Measurements from ENCODE around the gene EPB41L1.
A peak's percentile ranks its signal among the peaks of the same experiment; 100 is the strongest.

The EPB41L1 gene

DNA sequence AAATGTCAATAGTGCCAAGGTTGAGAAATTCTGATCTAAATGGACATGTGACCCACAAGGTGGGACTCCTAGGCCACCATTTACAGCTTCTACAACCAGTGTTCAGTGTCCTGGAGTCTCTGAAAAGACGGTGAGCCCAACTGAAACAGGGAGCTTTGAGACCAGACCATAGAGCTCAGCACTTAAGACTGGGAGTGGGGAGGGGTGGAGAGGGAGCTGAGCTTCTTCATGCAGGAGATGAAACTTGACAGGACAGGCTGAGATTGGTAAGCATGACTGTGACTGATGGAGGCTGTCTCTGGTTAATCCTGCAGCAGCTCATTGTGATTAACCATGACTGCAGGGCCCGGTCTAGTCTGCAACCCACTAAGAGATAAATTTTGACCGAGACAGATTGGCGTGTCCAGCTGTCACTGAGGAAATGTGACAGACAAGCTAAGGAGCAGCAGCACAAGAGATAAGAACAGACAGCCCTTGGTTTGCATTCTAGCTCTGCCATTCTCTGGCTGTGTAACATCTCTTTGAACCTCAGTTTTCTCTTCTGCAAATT, 80.3 kb downstream of the EPB41L1 start:
- no peak for DNase-seq

DNA sequence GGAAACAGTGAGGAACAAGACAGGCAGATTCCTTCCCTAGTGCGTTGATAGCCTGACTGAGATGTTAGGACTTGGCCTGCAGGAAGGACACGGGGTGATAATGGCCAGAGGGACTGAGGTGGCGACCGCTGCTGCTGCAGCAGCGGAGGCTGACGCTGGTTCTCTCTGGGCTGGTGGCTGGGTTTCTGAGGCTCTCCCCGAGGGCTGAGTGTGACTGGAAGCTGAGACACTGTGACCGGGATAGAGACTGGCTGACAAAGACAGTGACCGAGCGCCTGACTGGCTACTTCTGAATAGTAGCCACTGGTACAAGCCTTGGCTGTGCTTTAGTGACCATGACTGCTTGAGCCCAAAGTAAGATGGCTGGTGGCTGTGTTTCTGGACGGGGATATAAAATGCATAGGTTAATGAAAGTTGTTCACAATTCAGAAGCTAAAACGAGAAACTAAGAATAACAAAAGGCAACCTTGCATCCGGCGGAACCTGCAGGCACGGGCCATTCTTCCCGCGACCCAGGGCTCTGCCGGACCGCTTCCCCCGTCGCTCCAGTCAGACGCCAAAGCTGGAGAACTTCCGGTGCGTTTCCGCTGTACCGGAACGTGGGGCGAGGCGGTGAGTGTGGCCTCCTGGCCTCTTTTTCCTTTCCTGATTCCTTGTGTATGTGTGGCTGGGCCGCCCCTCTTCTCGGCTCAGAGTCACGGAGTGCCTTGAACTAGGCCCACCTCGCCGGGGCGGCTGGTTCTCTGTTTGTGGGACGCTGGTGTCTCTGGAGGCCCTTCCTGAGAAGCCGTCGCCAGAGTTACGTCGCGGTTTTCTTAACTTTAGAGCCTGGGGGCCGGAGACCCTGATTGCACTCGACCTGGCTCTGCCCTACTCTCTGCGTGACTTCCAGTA, 81.6 kb downstream of the EPB41L1 start, which contains the start of gene AAR2:
AAR2 (plus strand) TSS at position 587 of the 894 bp plus-strand sequence. CDS start 3,391 bp downstream, outside the sequence.
- peak; percentile 68 to 77 for DNase-seq

DNA sequence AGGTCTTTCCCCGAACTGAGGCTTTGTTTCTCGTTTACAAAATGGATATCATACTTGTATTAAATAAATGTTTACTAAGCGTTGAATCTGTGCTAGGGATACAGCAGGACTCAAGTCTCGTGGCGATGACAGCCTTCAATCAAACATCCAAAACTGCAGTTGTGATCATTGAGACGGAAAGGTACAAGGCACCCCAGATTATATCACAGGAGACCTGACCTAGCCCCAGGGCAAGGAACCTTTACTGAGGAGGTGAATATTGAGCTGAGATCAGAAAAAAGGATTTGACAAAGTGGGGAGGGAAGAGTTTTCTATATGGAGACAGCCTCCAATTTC, 82.2 kb downstream of the EPB41L1 start:
- DNase-seq: no peak

DNA sequence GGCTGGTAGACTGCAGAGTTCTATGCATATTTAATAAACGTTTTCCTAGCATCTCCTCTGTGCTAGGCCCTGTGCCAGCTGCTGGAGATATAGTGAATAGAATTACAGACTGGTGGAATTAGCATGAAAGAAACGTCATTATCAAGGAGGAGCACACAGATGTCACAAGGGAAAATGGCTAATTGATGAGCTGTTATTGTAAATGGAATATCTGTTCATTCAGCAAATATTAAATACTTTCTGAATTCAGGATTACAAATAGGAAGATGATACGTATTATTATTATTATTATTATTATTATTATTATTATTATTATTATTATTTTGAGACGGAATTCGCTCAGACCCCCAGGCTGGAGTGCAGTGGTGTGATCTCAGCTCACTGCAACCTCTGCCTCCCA, 82.9 kb downstream of the EPB41L1 start:
- DNase-seq: no peak

DNA sequence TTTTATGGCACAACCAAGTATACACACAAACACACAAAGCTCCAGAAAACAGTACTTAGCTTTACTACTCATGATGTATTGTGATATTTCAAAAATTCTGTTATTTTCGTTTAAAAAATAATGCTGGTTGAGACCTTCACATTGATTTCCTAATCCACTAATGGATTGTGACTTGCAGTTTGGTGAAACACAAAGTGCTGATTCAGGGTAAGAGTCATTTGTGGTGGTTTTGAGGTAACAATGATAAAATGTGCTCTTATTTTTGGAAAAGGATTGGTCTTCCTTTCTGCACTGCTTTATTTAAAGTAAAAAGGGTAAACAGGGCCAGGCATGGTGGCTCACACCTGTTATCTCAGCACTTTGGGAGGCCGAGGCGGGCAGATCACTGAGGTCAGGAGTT, 83.6 kb downstream of the EPB41L1 start:
- DNase-seq: no peak

DNA sequence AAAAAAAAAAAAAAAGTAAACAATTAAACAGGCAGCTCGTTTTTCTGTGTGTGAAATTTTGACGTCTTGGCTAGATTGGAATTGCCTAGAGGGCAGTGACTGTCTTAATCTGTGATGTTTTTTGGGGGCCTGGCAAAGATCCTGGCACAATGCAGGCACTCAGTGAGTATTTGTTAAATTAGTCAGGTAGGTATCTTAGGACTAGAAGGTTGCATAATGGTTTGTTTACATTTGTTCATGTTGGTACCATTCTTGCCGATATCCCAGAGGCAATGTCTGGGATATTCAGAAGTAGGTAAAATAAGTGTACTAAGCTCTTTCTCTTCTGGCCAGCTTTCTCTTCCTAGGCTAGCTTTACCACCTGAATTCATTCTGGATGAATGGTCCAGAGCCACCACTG, 84.2 kb downstream of the EPB41L1 start:
- DNase-seq: no peak

DNA sequence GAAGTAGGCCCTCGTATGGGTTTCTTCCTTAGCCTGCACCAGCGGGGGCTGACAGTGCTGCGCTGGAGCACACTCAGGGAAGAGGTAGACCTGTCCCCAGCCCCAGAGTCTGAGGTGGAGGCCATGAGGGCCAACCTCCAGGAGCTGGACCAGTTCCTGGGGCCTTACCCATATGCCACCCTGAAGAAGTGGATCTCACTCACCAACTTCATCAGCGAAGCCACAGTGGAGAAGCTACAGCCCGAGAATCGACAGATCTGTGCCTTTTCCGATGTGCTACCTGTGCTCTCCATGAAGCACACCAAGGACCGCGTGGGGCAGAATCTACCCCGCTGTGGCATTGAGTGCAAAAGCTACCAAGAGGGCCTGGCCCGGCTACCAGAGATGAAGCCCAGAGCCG, 85.5 kb downstream of the EPB41L1 start:
- DNase-seq: no peak

DNA sequence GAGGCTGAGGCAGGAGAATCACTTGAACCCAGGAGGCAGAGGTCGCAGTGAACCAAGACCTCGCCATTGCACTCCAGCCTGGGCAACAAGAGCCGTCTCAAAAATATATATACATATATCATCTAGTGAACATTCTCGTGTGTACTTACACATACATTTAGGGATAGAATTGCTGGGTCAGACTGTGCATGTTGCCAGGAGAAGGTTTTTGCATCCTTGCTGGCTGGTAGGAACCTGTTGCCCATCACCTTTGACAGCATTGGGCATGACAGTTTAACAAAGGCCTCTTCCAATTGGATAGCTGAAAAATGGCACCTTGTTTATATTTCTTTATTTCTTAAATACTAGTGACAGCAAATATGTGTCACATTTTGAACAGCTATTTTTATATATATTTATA, 87.1 kb downstream of the EPB41L1 start:
- no peak for DNase-seq

DNA sequence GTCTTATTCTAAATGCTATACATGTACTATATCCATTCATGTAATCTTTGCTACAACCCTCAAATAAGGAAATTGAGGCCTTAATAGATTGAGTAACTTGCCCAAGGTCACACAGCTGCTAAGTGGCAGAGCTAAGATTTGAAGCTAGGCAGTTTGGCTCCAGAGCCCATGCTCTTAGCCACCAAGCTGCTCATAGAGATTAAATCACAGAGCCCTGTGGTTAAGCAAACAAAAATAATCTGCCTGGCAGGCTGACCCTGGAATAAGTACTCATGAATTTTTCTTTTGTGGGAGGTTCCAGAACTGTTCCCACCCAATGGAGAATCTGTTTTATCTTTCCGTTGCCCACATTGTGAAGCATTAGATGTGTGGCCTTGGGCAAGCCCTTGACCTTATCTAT, 89.2 kb downstream of the EPB41L1 start:
- DNase-seq: no peak

DNA sequence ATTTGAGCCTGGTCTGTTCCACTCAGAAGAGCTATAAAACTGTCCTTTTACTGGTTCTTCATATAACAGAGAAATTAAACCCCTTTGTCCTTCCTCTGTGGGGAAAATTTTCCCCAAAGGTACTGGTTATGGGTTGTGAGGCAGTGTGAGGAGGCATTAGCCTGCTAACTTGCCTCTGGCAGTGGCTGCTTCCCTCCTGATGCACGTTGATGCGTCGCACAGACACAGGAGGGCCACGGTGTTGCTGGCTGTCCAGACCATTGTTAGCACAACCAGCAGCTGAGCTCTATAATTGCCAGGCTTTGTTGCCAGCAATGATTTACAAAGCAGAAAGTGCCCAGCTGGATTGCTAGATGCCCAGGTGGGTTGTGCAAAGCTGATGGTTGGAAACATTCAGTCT, 91.9 kb downstream of the EPB41L1 start:
- no peak for DNase-seq

DNA sequence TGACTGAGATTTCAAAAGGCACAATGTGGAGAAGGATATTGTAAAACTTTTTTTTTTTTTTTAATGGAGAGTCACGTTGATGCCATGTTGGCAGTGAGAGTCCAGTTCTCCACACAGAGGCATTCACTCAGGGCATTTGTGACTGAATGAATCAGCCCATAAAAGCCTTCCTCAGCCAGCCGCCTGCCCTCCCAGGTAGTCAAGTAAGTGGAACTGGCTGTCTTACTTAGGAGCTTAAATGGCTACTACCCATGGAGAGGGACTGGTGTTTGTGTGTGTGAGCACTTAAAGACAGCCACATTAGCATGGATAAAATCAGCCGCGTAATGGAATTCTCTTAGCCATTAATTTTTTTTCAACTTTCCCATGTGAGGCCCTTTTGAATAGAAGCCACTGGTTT, 94.3 kb downstream of the EPB41L1 start:
- no peak for DNase-seq

DNA sequence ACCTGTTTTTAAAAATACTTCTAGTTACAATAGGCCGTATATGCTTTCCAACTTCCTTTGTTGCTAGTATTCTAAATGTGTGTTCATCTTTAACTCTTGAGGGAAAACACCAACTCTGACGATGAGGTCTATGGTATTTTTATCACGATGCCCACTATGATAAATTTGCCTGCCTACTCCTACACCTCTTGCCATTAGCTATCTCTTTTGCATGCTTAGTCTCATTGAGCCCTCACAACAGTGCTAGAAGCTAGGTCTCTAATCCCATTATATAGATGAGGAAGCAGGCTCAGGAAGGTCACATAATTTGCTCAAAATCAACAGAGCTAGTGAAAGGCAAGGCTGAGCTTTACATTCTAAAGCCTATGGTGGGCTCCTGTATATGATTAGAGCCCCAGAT, 94.9 kb downstream of the EPB41L1 start:
- DNase-seq: no peak

DNA sequence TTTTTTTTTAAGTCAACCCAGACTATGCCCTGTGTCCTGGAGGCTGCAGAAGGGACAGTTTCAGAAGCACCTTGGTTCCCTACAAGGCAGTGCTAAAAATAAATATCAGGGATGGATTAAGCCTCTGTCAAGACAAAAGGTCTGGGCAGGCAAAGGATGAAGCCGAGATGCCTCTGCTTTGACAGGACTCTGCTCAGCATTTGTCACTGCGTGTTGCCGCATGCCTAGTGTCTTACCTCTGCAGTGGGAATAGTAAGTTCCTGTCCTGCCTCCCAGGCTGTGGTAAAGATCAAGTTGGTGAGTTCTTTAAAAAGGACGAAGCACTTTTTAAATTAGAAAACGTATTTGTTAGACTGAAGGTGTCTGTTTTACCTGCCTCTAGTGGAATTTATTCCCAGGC, 96.9 kb downstream of the EPB41L1 start:
- DNase-seq: no peak

DNA sequence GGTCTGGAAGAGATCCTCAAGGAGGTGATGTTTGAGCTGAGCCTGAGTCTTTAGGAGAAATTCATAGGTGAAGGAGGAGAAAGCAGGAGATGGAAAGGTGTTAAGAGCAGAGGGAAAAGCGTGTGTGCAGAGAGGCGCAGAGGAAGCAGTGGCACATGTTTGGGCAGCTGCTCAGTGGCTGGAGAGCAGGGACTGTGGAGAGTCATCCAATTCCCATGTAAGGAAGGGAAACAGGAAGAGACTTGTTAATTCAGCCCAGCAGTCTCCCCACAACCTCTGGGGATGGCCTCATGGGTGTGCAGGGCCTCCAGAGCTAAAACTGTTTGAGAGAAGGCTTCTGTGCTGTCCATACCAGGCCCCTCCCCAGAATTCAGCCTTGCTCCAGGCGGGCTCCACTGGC, 98.0 kb downstream of the EPB41L1 start:
- no peak for DNase-seq

DNA sequence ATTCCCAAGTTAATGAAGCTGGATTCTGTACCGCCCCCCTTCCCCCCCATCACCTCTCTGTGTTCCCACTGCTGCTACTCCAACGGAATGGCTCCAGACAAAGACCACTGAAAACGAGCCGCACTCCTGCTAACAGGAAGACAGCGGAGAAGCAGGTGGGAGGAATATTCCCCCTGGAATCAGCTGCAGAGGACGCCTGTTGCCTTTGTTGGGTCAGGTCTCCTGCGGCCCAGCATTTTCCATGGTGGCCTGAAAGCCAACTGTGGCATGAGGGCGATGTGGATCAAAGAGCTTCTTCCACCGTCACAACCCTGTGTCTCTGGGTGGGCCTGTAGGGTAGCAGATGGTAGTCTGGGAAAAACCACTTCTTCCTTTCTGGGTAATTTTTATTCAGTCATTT, 98.5 kb downstream of the EPB41L1 start:
- no peak for DNase-seq

DNA sequence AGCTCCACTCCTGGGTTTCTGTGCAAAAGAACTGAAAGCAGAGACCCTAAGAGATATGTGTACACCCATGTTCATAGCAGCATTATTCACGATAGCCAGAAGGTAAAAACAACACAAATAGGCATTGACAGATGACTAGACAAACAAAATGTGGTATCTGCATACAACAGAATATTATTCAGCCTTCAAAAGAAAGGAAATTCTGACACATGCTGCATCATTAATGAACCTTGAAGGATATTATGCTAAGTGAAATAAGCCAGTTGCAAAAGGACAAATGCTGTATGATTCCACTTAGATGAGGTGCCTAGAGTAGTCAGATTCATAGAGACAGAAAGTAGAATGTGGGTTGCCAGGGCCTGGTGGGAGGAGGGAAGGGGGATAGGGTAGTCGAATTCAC, 99.5 kb downstream of the EPB41L1 start:
- DNase-seq: no peak

DNA sequence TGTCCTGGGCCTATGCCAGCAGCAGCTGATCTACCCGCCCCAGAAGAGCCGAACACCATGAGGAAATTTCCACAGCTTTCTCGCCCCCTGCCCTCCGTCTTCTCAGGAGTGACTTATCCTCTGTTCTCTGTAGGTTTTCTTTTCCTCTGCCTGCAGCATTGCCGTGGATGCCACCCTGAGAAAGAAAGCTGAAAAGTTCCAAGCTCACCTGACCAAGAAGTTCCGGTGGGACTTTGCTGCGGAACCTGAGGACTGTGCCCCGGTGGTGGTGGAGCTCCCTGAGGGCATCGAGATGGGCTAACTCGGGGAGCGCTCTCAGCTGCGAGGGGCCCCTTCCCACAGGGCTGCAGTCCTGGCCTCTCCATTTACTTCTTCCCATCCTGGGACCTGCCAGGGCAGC, 100.9 kb downstream of the EPB41L1 start:
- DNase-seq: no peak

DNA sequence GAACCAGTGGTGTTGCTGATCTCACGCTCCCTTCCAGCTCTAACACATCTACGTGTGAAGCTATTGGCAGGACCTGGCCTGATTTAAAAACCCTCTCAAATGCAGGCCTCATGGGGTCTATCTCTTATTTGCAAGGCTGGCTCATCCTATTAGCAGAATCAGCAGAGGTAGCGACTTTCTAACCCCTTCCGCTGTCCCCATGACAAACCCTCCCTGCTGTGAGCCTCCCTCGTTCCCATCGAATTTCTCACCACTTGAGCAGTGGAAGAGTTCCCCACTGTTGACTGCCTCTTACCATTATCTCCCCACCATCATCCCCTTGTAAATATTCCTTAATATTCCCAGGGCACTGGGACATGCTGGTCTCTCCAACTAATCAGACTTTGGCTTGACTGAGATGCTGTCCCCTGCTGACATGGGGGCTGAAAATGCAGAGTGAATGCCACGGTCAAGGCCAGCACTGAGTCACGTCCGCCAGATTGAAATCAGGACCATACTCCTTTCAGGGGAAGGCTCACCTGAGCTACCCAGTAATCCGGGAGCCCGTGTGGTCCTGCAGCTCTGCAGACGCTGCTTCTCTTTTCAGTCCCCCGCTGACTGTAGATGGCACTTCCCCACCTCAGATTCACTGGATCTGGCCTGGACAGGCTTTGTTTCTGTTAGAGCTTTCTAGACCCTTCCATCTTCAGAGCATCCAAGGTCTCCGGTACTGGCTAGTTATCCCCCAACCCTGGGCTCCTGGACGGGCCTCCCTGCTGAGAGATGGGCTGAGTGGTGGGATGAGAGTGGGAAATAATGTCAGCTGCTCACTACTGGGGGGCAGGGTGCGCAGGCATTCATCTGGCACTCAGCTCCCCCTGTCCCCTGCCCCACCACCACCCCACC, 104.9 kb downstream of the EPB41L1 start:
- no peak for DNase-seq

DNA sequence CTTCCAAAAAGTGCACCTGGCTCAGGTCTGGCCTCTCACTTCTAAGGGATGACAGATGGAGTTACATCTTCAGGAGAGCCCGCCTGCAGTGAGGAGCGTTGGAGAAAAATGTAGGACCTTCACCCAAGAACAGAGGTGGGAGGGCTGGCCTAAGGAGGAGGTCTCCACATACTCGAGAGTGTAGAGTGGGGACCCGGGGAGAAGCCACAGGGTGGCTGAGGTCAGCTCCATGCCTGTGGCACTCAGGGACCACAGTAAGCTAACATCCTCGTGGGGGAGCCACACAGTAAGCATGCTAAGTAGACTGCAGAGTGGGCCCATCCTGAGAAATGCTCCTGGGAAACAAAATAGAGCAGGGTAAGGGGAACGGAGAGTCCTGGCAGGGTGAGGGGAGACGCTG, 105.8 kb downstream of the EPB41L1 start:
- DNase-seq: no peak

DNA sequence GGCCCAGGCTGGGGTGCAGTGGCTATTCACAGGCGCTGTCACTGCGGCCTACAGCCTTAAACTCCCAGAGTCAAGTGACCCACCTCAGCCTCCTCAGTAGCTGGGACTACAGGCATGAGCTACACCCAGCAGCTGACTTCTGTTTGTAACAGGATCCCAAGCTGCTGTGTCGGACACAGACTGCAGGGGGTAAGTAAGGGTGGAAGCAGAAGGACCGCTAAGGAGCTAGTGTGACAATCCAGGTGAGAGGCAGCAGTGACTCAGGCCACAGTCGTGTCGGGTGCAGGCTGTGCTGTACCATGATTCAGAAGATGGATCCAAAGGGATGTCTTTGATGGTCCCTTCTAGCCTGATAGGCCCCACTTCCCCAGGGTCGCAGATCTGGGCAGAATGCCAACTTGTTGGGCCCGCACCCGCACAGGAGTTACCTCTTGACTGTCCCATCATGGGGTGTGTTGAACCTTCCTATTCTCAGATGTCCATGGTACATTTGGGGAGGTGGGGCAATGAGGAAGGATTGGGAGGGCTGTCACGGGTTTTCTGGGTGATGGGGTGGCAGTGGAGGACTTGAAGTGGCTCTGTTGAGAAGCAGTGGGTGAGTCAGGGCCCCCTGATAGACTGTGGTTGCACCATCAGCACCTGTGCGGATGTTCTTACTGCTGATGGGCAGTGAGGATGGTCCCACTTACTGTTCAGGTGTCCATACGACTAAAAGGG, 107.0 kb downstream of the EPB41L1 start:
- DNase-seq: no peak

DNA sequence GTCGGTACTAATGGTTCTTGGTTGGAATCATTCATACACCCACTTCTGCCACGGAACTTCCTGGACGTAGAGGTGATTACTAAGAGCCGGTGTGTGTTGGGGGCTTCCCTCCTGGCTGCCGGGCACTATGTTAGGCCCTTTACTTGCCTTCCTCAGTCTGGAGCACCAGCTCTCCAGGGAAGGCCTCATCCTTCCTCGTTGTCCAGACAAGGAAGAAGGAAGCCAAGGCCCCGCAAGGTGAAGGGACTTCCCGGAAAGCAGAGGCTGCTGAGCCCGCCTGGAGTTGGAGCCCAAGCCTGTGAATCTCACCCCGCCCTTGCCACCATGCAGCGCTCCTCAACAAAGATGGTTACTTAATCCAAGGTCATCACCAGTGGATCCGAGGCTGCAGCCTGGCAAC, 107.9 kb downstream of the EPB41L1 start:
- DNase-seq: no peak

DNA sequence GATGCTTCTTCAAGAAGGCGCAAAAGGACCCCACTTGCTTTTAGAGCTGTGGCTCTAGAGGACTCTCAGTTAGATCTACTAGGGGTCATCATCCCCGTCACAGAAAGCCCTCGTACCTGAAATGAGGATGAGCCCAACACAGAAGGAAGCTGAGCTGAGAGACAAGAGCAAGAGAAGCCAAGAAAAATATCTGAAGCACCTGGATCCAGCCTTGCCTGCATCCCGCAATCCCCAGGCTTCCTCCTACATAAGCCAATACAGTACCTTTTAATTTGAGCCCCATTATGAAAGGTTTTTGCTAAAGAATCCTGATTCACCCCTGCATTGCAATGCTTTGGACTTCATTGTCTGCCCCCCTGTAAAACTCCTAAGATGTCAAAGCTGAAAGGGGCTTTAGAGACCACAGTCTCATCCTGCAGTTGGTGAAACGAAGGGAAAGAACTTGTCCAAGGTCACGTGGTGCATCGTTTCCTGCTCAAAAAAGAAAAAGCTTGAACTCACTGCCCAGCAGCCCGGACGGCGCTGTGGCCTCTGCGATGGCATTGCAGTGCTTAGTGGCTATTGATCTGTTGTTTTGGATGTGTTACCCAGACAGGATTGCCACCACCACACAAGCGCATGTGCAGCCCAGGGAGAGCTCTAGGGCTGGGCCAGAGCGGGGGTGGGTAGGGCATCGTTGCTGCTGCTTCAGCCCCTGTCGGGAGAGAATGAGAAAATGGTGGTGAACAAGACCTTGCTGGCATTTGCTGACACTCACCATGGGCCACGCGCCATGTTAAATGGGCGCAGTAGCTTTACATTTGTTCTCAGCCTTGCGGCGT, 110.1 kb downstream of the EPB41L1 start:
- no peak for DNase-seq
